CD14-positive monocyte (primary cell): ENCODE data around the gene CFAP74. TPM values are rescaled to one million over a fixed set of nuclear protein-coding genes. Genes with fewer than 3 reads are reported as not detected.
A peak's percentile ranks its signal among the peaks of the same experiment; 100 is the strongest.

Source experiments
- DNase-seq, 3 donors: peaks; one replicate each; pipeline ENCODE4 v3.0.0-alpha.2; 2011 to 2022
- H2AFZ ChIP-seq: 2 replicates; pipeline ENCODE4 v1.6.0; 2012; ENCODE audit warnings: mild to moderate bottlenecking, low read depth, low read length, inconsistent platforms; ENCODE audit not compliant: insufficient read depth, poor library complexity, severe bottlenecking
- H3K27ac ChIP-seq, 2 donors: 1 replicate in 1 of 2; 2 replicates in 1 of 2; pipeline ENCODE4 v1.5.1; 2012 to 2013; ENCODE audit warnings: low read length in 2 of 2, control low read depth in 1 of 2, inconsistent platforms in 1 of 2, low read depth in 1 of 2, mild to moderate bottlenecking in 1 of 2
- H3K27me3 ChIP-seq, 2 donors: one replicate each; pipeline versions ENCODE4 v1.6.0 to v1.6.1; 2011 to 2013; ENCODE audit warnings: low read length in 2 of 2; ENCODE audit not compliant: control insufficient read depth in 2 of 2, insufficient read depth in 2 of 2
- H3K36me3 ChIP-seq, 2 donors: replicated peaks in 1 of 2; 1 replicate in 1 of 2; 2 replicates in 1 of 2; pipeline versions ENCODE4 v1.5.1 to v1.6.1; 2012 to 2013; ENCODE audit warnings: low read length in 2 of 2, control low read depth in 1 of 2, inconsistent platforms in 1 of 2, mild to moderate bottlenecking in 1 of 2; ENCODE audit not compliant: insufficient read depth in 2 of 2, control insufficient read depth in 1 of 2
- H3K4me1 ChIP-seq, 2 donors: 1 replicate in 1 of 2; 2 replicates in 1 of 2; pipeline versions ENCODE4 v1.5.1 to v1.6.1; 2012 to 2013; ENCODE audit warnings: low read length in 2 of 2, control low read depth in 1 of 2, inconsistent platforms in 1 of 2, mild to moderate bottlenecking in 1 of 2, moderate library complexity in 1 of 2; ENCODE audit not compliant: insufficient read depth in 2 of 2, control insufficient read depth in 1 of 2
- H3K4me2 ChIP-seq: replicated peaks from 2 replicates; pipeline ENCODE3; 2012; ENCODE audit warnings: low read length, moderate library complexity, mild to moderate bottlenecking; ENCODE audit not compliant: poor library complexity, severe bottlenecking; ENCODE audit errors: extremely low read depth
- H3K4me3 ChIP-seq, 3 experiments: fragments of 200-600 bp in 1 of 3; sonication (generic) in 1 of 3; replicated peaks in 1 of 3; 1 replicate in 2 of 3; 2 replicates in 1 of 3; pipeline ENCODE4 v1.5.1; 2011 to 2013; ENCODE audit warnings: low read length in 3 of 3, mild to moderate bottlenecking in 3 of 3, control low read depth in 2 of 3, low read depth in 2 of 3, inconsistent platforms in 1 of 3, moderate library complexity in 1 of 3
- H3K79me2 ChIP-seq: 2 replicates; pipeline ENCODE4 v1.6.0; 2012; ENCODE audit warnings: mild to moderate bottlenecking, control low read depth, inconsistent platforms, low read length, moderate library complexity; ENCODE audit not compliant: insufficient read depth
- H3K9ac ChIP-seq: 2 replicates; pipeline ENCODE4 v1.6.0; 2017; ENCODE audit warnings: low read length, mild to moderate bottlenecking; ENCODE audit not compliant: insufficient read depth, poor library complexity, severe bottlenecking
- H3K9me3 ChIP-seq, 2 donors: replicated peaks in 1 of 2; 1 replicate in 1 of 2; 2 replicates in 1 of 2; pipeline versions ENCODE4 v1.5.1 to v1.6.1; 2012 to 2013; ENCODE audit warnings: low read length in 2 of 2, control low read depth in 1 of 2; ENCODE audit not compliant: control insufficient read depth in 1 of 2, insufficient read depth in 1 of 2
- H4K20me1 ChIP-seq: 2 replicates; pipeline ENCODE4 v1.6.0; 2012; ENCODE audit warnings: mild to moderate bottlenecking, low read length, control low read depth, moderate library complexity; ENCODE audit not compliant: insufficient read depth
- H3K27ac Mint-ChIP-seq, 7 donors: one replicate each; pipeline ENCODE4 v1.8.0; 2020; ENCODE audit warnings: mild to moderate bottlenecking in 7 of 7, mixed read lengths in 7 of 7, moderate library complexity in 6 of 7, inconsistent platforms in 2 of 7
- H3K27me3 Mint-ChIP-seq, 3 donors: one replicate each; pipeline ENCODE4 v1.8.0; 2021 to 2022; ENCODE audit warnings: low read depth in 3 of 3, mild to moderate bottlenecking in 3 of 3, mixed read lengths in 3 of 3, moderate library complexity in 3 of 3, inconsistent platforms in 1 of 3
- H3K36me3 Mint-ChIP-seq, 2 donors: one replicate each; pipeline ENCODE4 v1.8.0; 2020; ENCODE audit warnings: mixed read lengths in 2 of 2, inconsistent platforms in 1 of 2, mild to moderate bottlenecking in 1 of 2
- H3K4me1 Mint-ChIP-seq: one replicate; pipeline ENCODE4 v1.8.0; 2020; ENCODE audit warnings: mild to moderate bottlenecking, mixed read lengths
- H3K4me3 Mint-ChIP-seq, 2 donors: one replicate each; pipeline ENCODE4 v1.8.0; 2020; ENCODE audit warnings: mild to moderate bottlenecking in 2 of 2, mixed read lengths in 2 of 2, moderate library complexity in 1 of 2
- H3K9me3 Mint-ChIP-seq, 7 donors: one replicate each; pipeline ENCODE4 v1.8.0; 2020 to 2022; ENCODE audit warnings: mixed read lengths in 7 of 7, mild to moderate bottlenecking in 6 of 7, moderate library complexity in 6 of 7, inconsistent platforms in 2 of 7
- CTCF ChIP-seq: fragments of 200-600 bp; IDR thresholded peaks from one replicate; pipeline ENCODE4 v1.8.0; 2022; ENCODE audit warnings: antibody characterized with exemption, mild to moderate bottlenecking
- WGBS: methylation state at CpG from one replicate; pipeline ENCODE4 v1.1.5; 2013; ENCODE audit warnings: missing lambda C conversion rate; ENCODE audit not compliant: insufficient coverage; 5-methylcytosine and 5-hydroxymethylcytosine counted together
- intact Hi-C, 2 donors: fragments of 100-400 bp; cut with micrococcal nuclease; formaldehyde crosslinking; loops; one replicate each; pipeline versions ENCODE4 v1.15.0 to v1.15.1; 2023
- polyA plus RNA-seq, 3 donors: library from polyadenylated mRNA; depleted of rRNA in 1 of 3; unstranded in 2 of 3; stranded (reverse) in 1 of 3; fragments of 300-500 nt in 2 of 3; fragments of >200 nt in 1 of 3; fragmentation: Illumina TruSeq in 2 of 3; gene quantifications; 1 replicate in 2 of 3; 2 replicates in 1 of 3; pipeline ENCODE4 v1.2.3, GENCODE V29; 2012 to 2021

Gene CFAP74
- polyA plus RNA-seq, 3 donors = not detected

- intact Hi-C loops = loop anchor here in 1 of 2 donors (5.0 kb wide), 1 partner anchor 491 kb away; the partner anchor contains the start of gene PEX10
- Mint-ChIP-seq H3K27me3 (peaks cover 2 to 14% (median 8%) of the 10 kb centered on the region in 3 donors), H3K9me3 (peaks cover 0 to 5% (median 0%) of the 10 kb centered on the region in 7 donors), H3K4me3 (no peak overlapping the region), H3K27ac (no peak overlapping the region), H3K36me3 (no peaks in the 10 kb centered on the region), H3K4me1 (peaks cover 7% of the 10 kb centered on the region)
- TF ChIP-seq CTCF = no peak
- H3K4me1 ChIP-seq = peaks cover 13 to 19% of the 10 kb centered on the region in 2 donors
- no peaks in the 10 kb centered on the region for H3K79me2 ChIP-seq
- no peaks in the 10 kb centered on the region for H4K20me1 ChIP-seq
- no peak overlapping the region for H2AFZ ChIP-seq
- no peak overlapping the region for H3K4me3 ChIP-seq
- DNase-seq = no peak
- no peak overlapping the region for H3K27ac ChIP-seq
- no peaks in the 10 kb centered on the region for H3K9me3 ChIP-seq
- no peaks in the 10 kb centered on the region for H3K36me3 ChIP-seq
- no peak overlapping the region for H3K9ac ChIP-seq
- 88% methylated on average over 3 of the region's 6 CpGs for WGBS
- no peak overlapping the region for H3K4me2 ChIP-seq
- H3K27me3 ChIP-seq = peaks cover 0 to 11% of the 10 kb centered on the region in 2 donors
Measured at GRCh38 chr1:1921459-1921862, 82.1 kb downstream of the CFAP74 start.

GRCh38 chr1:1920608-1921458 lies 82.8 kb downstream of the CFAP74 start:
- H3K36me3 Mint-ChIP-seq = no peaks in the 10 kb centered on the region
- Histone ChIP-seq H4K20me1 (no peaks in the 10 kb centered on the region), H3K36me3 (no peaks in the 10 kb centered on the region), H3K27ac (no peak overlapping the region), H3K9ac (no peak overlapping the region), H3K27me3 (peaks cover 0 to 14% of the 10 kb centered on the region in 2 donors), H3K4me1 (peaks cover 13 to 19% of the 10 kb centered on the region in 2 donors), H3K4me3 (no peak overlapping the region), H3K4me2 (no peak overlapping the region), H3K79me2 (no peaks in the 10 kb centered on the region), H3K9me3 (no peaks in the 10 kb centered on the region), H2AFZ (no peak overlapping the region)
- no peak for DNase-seq
- peaks cover 2 to 17% (median 8%) of the 10 kb centered on the region in 3 donors for H3K27me3 Mint-ChIP-seq
- H3K4me1 Mint-ChIP-seq = peaks cover 7% of the 10 kb centered on the region
- H3K9me3 Mint-ChIP-seq = peaks cover 0 to 5% (median 0%) of the 10 kb centered on the region in 7 donors
- TF ChIP-seq CTCF = no peak
- no peak overlapping the region for H3K4me3 Mint-ChIP-seq
- peak overlapping the region in 1 of 7 donors; percentile 55 for H3K27ac Mint-ChIP-seq
- WGBS = 86% methylated on average over 23 of the region's 27 CpGs
- intact Hi-C loops = loop anchor here in 1 of 2 donors (5.0 kb wide), 1 partner anchor 491 kb away; the partner anchor contains the start of gene PEX10
